ENCODE data around the gene AKIRIN1.
"Not testable (repeated sequence)": the region's sequence is repeated elsewhere in the genome, so short reads cannot be mapped to it uniquely, and the experiment has no call there.

Gene AKIRIN1

DNA sequence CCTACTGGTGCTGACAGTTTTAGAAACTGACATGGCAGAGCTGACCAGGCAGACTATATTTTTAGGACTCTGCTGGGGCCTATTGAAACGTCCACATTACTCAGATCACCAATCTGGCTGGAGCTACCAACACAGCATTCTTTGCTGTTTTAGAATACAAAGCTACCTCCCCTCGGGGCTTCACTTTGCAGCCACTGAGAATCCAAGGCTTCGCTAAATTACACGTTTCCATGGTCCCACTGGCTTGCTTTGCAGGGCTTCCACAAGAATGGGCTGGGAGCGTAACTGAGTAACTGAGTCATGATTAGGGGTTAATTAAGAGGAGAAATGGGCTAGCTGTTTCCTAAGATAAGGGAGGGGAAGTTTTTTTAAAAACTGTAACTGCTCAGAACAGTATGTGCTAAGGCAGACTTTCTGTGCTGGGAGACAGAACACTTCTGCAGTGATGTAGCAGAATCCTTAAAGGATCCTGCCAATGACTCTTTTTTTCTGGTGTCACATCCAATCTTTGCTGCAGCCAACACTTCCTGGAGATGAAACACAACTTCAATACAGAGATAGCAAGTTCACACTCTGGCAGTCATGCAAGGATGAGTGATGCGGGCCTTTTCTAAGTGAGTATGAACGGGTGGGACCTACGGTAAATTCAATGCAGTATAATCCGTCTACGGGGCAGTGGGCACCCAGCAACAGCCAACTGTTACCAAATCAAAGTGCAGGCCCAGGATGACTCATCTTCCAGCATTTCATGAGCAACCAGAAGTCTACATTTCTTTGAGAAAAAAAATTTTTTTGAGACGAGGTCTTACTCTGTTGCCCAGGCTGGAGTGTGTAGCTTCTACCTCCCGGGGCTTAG is 56.5 kb downstream of the AKIRIN1 start:
- TF ChIP-seq POLR2A (IDR thresholded peaks at IDR 0.05; ENCODE audit: low read length) (peak; percentile 35), GATA1 (IDR thresholded peaks at IDR 0.05; ENCODE audit: low read depth, low read length) (no peak)
- peak; percentile 72 to 76 for DNase-seq

DNA sequence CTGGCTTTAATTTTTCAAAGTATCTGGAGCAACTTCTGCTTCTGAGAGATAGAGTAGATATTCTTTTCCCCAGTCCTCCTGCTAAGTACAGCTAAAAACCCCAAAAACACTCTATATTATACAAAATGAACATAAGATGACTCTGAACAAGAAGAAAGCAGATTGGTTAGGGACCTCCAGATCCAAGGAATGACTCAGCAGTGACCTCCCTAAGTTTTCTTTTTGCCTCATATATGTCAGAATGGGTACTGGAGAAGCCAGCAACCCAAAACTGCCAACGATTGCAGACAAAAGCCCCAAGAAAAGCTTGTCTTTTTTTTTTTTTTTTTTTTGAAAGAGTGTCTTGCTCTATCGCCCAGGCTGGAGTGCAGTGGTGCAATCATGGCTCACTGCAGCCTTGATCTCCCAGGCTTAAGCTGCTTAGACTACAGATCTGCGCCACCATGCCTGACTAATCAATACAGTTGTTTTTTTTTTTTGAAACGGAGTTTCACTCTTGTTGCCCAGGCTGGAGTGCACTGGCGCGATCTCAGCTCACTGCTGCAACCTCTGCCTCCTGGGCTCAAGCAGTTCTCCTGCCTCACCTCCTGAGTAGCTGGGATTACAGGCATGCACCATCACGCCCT is 57.8 kb downstream of the AKIRIN1 start:
- TF ChIP-seq POLR2A (IDR thresholded peaks at IDR 0.05; ENCODE audit: low read length): no peak
- no peak for TF ChIP-seq GATA1 (IDR thresholded peaks at IDR 0.05; ENCODE audit: low read depth, low read length)

DNA sequence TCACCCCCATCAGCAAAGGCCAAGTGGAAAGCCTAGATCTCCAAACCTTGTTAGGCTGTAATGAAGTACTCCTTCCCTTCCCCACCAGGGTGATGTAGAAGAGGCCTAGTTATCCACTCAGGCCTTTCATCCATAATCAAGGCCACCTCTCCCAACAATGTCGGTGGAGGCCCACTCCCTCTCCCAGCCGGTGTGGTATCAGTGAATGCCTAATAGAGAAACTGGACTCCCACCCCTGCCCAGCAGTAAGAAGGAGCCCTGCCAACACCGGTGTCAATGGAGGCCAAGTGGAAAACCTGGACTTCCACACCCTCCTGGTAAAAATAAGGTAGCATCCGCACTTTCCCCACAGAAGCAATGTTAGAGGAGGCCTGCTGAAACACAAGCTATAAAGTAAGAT is 58.9 kb downstream of the AKIRIN1 start:
- no peak for DNase-seq
- TF ChIP-seq GATA1 (IDR thresholded peaks at IDR 0.05; ENCODE audit: low read depth, low read length) (no peak), POLR2A (IDR thresholded peaks at IDR 0.05; ENCODE audit: low read length) (no peak)

More for the DNA sequence above, 57.8 kb downstream of the AKIRIN1 start:
- DNase-seq: peak in 1 of 2 experiments; percentile 5

DNA sequence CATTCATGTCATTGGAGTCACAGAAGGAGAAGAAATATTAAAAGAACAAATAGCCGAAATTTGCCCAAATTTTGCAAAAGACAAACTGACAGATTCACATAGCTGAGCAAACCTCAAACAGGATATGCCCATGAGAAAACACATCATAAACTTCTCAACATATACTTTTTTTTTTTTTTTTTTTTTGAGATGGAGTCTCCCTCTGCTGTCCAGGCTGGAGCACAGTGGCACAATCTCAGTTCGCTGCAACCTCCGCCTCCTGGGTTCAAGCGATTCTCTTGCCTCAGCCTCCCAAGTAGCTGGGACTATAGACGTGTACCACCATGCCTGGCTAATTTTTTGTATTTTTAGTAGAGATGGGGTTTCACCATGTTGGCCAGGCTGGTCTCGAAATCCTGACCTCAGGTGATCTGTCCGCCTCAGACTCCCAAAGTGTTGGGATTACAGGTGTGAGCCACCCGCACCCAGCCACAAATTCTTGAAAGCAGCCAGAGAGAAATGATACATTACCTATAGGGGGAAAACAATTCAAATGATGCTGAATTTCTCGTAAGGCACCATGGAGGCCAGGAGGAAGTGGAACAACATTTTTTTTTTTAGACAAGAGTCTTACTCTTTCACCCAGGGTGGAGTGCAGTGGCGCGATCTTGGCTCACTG is 60.2 kb downstream of the AKIRIN1 start:
- not testable (repeated sequence) for DNase-seq

DNA sequence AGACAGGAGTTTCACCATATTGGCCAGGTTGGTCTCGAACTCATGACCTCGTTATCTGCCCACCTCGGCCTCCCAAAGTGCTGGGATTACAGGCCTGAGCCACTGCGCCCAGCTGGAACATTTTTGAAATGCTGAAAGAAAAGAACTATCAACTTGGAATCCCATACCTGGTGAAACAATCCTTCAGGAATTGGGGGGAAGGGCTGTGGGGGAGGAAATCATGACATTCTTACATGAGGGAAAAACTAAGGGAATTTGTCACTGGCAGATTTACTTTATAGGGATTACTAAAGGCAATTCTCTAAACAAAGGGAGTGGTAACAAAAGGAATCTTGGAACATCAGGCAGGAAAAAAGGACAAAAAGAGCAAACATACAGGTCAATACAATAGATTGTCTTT is 60.9 kb downstream of the AKIRIN1 start:
- DNase-seq: no peak
- TF ChIP-seq POLR2A (IDR thresholded peaks at IDR 0.05; ENCODE audit: low read length) (no peak), GATA1 (IDR thresholded peaks at IDR 0.05; ENCODE audit: low read depth, low read length) (no peak)

DNA sequence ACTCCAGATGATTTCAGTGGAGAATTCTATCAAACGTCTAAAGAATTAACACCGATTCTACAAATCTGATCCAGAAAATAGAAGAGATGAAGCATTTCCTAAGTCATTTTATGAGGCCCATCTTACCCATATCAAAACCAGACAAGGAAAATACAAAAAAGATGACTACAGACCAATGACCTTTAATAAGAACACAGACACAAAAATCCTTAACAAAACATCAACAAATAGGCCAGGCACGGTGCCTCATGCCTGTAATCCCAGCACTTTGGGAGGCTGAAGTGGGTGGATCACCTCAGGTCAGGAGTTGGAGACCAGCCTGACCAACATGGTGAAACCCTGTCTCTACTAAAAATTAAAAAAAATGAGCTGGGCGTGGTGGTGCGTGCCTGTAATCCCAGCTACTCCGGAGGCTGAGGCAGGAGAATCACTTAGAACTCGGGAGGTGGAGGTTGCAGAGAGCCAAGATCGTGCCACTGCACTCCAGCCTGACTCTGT is 64.2 kb downstream of the AKIRIN1 start:
- DNase-seq: not testable (repeated sequence)

All from erythroblast (primary cell).